Mucosa of descending colon (tissue), 3 donors: ENCODE results near the gene PIGK. TPM values are rescaled to one million over a fixed set of nuclear protein-coding genes. Genes with fewer than 3 reads are reported as not detected.
"Not testable (repeated sequence)": the region's sequence is repeated elsewhere in the genome, so short reads cannot be mapped to it uniquely, and the experiment has no call there.

Source experiments
- ATAC-seq: fragments of 200-7000 bp; cut with Tn5 transposase; one replicate; pipeline ENCODE4 v1.9.1; 2020; ENCODE audit warnings: mild to moderate bottlenecking, moderate library complexity
- DNase-seq, 3 donors: peaks; one replicate each; pipeline ENCODE4 v3.0.0-alpha.2; 2020
- H3K36me3 ChIP-seq: fragments of 200-600 bp; one replicate; pipeline ENCODE4 v1.8.0; 2021; ENCODE audit warnings: low read depth, mild to moderate bottlenecking
- H3K4me1 ChIP-seq: fragments of 200-600 bp; one replicate; pipeline ENCODE4 v1.8.0; 2021; ENCODE audit warnings: low read depth, mild to moderate bottlenecking
- H3K4me3 ChIP-seq: fragments of 200-600 bp; one replicate; pipeline ENCODE4 v1.8.0; 2021; ENCODE audit warnings: mild to moderate bottlenecking
- H3K9me3 ChIP-seq: fragments of 200-600 bp; one replicate; pipeline ENCODE4 v1.8.0; 2021; ENCODE audit warnings: mild to moderate bottlenecking
- intact Hi-C, 2 donors: fragments of 100-400 bp; cut with DNase I in 1 of 2; cut with micrococcal nuclease in 1 of 2; formaldehyde crosslinking; loops; one replicate each; pipeline versions ENCODE4 v1.11.0 to v1.11.1; 2022; cut with DNase I, micrococcal nuclease
- total RNA-seq, 3 donors: library from RNA; stranded (reverse); fragmentation: NEBNext Ultra II Directional in 2 of 3; extraction: Animal tissue kit (Norgen Biotek cat#: 25700) in 2 of 3; gene quantifications; one replicate each; pipeline versions ENCODE4 v1.2.1 to v1.2.4, GENCODE V29; 2021 to 2023
- TF ChIP-seq, protein P1 (sequence below): fragments of 200-600 bp; IDR thresholded peaks from one replicate; pipeline ENCODE4 v1.8.0; 2022; ENCODE audit warnings: antibody characterized with exemption, mild to moderate bottlenecking
- donor health status: DM: no; HTN: no; CAD: no; lungs with moderate emphysema.
- donor health status: DM: no; HTN: no; CAD: no.
- donor health status: DM: no; HTN: yes; CAD: no.

The PIGK gene
- total RNA-seq, 3 donors from 2014 or later = 15.0 to 24.5 (median 16.9) TPM

DNA sequence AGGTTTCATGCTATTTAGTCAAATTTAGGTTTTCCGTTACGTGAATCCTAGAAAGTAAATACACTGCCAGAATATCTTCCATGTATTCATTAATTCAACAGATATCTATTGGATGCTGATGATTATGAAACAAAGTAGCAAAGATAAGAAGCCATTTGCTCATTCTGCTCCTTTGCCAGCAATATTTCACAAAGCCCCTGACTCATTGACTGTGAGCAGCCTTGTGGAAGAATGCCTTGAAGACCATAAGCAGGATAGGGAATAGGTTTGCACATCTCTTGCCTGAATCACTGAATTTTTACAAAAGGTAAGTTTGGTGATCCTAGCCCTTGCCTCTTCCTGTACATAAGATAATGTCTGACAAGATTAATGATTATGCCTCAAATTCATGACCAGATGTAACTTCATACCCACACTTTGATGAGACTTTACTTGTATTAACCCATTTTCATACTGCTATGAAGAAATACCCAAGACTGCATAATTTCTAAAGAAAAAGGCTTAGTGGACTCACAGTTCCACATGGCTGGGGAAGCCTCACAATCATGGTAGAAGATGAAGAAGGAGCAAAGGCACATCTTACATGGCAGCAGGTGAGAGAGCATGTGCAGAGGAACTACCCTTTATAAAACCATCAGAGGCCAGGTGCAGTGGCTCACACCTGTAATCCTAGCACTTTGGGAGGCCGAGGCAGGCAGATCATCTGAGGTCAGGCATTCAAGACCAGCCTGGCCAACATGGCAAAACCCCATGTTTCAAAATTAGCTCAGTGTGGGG is 1.6 kb upstream of the PIGK start:
- peaks cover 2% of the 10 kb centered on the region for H3K4me1 ChIP-seq
- DNase-seq (no peak), ATAC-seq (no peak)
- H3K9me3 ChIP-seq = no peaks in the 10 kb centered on the region
- no peak overlapping the region for H3K4me3 ChIP-seq
- no peaks in the 10 kb centered on the region for H3K36me3 ChIP-seq
- TF ChIP-seq, protein P1, sequence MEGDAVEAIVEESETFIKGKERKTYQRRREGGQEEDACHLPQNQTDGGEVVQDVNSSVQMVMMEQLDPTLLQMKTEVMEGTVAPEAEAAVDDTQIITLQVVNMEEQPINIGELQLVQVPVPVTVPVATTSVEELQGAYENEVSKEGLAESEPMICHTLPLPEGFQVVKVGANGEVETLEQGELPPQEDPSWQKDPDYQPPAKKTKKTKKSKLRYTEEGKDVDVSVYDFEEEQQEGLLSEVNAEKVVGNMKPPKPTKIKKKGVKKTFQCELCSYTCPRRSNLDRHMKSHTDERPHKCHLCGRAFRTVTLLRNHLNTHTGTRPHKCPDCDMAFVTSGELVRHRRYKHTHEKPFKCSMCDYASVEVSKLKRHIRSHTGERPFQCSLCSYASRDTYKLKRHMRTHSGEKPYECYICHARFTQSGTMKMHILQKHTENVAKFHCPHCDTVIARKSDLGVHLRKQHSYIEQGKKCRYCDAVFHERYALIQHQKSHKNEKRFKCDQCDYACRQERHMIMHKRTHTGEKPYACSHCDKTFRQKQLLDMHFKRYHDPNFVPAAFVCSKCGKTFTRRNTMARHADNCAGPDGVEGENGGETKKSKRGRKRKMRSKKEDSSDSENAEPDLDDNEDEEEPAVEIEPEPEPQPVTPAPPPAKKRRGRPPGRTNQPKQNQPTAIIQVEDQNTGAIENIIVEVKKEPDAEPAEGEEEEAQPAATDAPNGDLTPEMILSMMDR = no peak
- intact Hi-C loops = no loop called here

DNA sequence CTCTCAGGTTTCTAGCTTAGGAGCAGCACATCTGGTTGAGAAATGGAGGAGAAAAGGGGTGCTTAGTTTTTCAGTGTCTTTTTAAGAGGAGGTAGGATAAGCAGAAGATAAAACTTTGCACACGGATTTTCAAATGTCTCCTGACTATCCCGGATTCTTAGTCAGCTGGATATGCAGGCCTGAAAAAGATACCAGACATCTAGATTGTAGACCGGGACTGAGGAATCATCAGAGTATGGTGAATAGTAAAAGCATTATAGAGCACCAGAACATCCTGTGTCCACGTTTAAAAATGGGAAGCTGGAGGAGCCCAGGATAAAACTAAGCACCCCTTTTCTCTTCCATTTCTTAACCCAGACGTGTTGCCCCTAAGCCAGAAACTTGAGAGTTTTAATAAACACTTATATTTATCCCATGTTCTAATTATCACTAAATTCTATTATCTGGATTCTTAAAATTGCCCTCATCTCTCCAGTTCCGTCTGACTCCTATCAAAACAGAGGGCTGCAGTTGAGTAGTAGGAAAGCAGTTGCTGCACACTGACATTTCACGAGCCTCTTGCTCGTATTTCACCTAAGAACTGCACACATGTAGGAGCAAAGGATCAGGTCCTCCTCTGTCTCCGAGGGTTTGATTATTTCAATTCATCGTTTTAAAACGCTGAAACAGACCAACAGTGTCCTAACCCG is 609 bp downstream of the PIGK start:
- ATAC-seq = peak; percentile 63
- no peak for DNase-seq
- TF ChIP-seq, protein P1 = no peak
- Histone ChIP-seq H3K4me1 (peaks cover 2% of the 10 kb centered on the region), H3K9me3 (no peaks in the 10 kb centered on the region), H3K4me3 (peak overlapping the region; percentile 60), H3K36me3 (no peaks in the 10 kb centered on the region)
- intact Hi-C loops = no loop called here

DNA sequence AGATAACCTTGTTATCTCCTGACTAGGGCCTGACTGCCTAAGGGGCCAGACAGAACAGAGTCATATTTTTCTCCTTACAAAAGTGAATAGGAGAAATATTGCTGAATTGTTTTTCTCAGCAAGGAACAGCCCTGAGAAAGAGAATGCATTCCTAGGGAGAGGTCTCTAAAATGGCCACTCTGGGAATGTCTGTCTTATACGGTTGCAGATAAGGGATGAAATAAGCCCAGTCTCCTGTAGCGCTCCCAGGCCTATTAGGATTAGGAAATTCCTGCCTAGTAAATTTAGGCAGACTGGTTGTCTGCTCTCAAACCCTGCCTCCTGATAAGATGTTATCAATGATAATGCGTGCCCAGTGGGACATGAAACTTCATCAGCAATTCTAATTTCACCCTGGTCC is 15.2 kb downstream of the PIGK start:
- intact Hi-C loops, H3K9me3 ChIP-seq, ATAC-seq, H3K4me1 ChIP-seq, DNase-seq, H3K4me3 ChIP-seq, H3K36me3 ChIP-seq: not testable (repeated sequence)

DNA sequence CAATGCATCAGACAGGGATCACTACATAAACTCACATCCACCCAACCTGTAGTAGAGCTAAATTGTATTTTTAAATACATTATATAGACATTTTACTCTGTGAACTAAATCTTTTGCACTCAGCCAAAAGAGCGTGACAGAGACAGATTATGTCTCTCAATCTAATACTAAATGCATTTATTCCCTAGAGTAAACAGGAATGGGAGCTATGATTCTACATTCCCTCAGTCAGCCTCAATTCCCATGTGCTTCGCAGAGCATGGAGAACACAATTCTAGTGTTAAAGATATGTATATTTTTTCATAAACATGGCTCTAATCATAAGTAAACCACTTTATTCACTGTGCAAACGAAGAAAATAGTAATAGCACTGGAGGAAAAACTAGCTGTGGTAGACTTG is 16.5 kb downstream of the PIGK start:
- no peaks in the 10 kb centered on the region for H3K36me3 ChIP-seq
- ATAC-seq = no peak
- H3K4me3 ChIP-seq = no peak overlapping the region
- DNase-seq = no peak
- H3K4me1 ChIP-seq = no peaks in the 10 kb centered on the region
- H3K9me3 ChIP-seq = peaks cover 3% of the 10 kb centered on the region
- intact Hi-C loops = no loop called here
- TF ChIP-seq, protein P1 = no peak

DNA sequence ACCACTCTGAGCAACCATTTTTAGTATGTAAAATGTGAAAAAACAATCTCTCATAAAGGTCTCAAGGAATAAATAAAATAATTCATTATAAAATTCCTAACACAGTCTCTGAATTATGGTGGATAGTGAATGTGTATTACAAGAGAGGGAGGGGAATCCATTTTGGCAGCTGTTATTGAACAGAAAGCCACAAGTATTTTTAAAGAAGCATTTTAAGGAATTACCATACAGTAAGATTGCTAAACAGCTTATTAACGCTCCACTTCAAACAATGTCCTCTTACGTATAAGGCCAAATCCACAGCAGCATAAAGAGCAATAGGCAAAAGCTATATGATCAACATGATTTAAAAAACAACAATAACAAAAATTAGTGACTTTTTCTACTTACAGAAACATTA is 18.4 kb downstream of the PIGK start:
- no peak for DNase-seq
- no peaks in the 10 kb centered on the region for H3K36me3 ChIP-seq
- TF ChIP-seq, protein P1 = no peak
- no peak for ATAC-seq
- no peaks in the 10 kb centered on the region for H3K4me1 ChIP-seq
- H3K9me3 ChIP-seq = peaks cover 3% of the 10 kb centered on the region
- H3K4me3 ChIP-seq = no peak overlapping the region
- intact Hi-C loops = no loop called here

DNA sequence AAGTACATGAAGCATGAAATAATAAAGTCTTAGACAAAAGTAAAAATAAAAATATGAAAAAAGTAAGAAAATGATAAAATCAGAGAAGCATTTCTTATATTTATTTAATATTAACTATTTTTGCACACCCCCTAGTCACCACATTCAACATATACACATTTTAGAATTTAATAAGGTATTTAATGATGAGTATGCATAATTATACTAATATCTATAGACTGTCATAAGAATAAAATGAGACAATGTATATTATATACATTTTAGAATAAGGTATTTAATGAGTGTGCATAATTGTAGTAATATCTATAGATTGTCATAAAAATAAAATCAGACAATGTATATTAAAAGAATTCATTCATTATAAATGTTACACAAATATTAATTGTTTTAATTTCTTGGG is 18.9 kb downstream of the PIGK start:
- no peak for DNase-seq
- intact Hi-C loops = no loop called here
- Histone ChIP-seq H3K4me1 (no peaks in the 10 kb centered on the region), H3K36me3 (no peaks in the 10 kb centered on the region), H3K9me3 (peaks cover 3% of the 10 kb centered on the region), H3K4me3 (no peak overlapping the region)
- no peak for ATAC-seq
- TF ChIP-seq, protein P1 = no peak
